B cell (primary cell): ENCODE measurements around the gene KRTAP5-1. TPM values are rescaled to one million over a fixed set of nuclear protein-coding genes. Genes with fewer than 3 reads are reported as not detected.

Experiments used
- ATAC-seq: fragments of 200-7000 bp; cut with Tn5 transposase; one replicate; pipeline ENCODE4 v1.10.0; 2021; ENCODE audit warnings: low read depth, mild to moderate bottlenecking, moderate number of reproducible peaks, moderate library complexity
- CTCF ChIA-PET: fragments of 350-600 bp; sonication (Branson Sonifier 250); formaldehyde crosslinking; loops from one replicate; lab custom pipeline; 2021; ENCODE audit warnings: antibody characterized with exemption, inconsistent platforms; lab: Charles Lee
- POLR2A ChIA-PET: fragments of 350-600 bp; sonication (Branson Sonifier 250); formaldehyde crosslinking; loops from one replicate; lab custom pipeline; 2021; ENCODE audit warnings: antibody characterized with exemption; lab: Charles Lee
- DNase-seq: peaks from one replicate; pipeline ENCODE4 v3.0.0; 2013
- H2AFZ ChIP-seq: 2 replicates; pipeline ENCODE4 v1.6.1; 2012; ENCODE audit warnings: mild to moderate bottlenecking, low read depth, low read length; ENCODE audit not compliant: insufficient read depth, poor library complexity, severe bottlenecking
- H3K27ac ChIP-seq, 2 donors: 1 replicate in 1 of 2; 2 replicates in 1 of 2; pipeline ENCODE4 v1.5.1; 2012 to 2013; ENCODE audit warnings: low read length in 2 of 2, mild to moderate bottlenecking in 2 of 2, moderate library complexity in 1 of 2
- H3K27me3 ChIP-seq, 4 experiments: fragments of 200-600 bp in 1 of 4; sonication (generic) in 1 of 4; replicated peaks in 1 of 4; 1 replicate in 2 of 4; 2 replicates in 2 of 4; pipeline versions ENCODE4 v1.6.1 to v1.7.0; 2013 to 2016; ENCODE audit warnings: low read length in 3 of 4, mild to moderate bottlenecking in 2 of 4, mixed read lengths in 1 of 4, moderate library complexity in 1 of 4; ENCODE audit not compliant: insufficient read depth in 4 of 4, control insufficient read depth in 3 of 4; ENCODE audit errors: control extremely low read depth in 1 of 4
- H3K36me3 ChIP-seq, 2 experiments: replicated peaks in 1 of 2; 1 replicate in 1 of 2; 2 replicates in 1 of 2; pipeline versions ENCODE4 v1.6.1 to v1.7.1; 2013; ENCODE audit warnings: low read length in 1 of 2; ENCODE audit not compliant: insufficient read depth in 2 of 2, control insufficient read depth in 1 of 2; ENCODE audit errors: control extremely low read depth in 1 of 2, extremely low read depth in 1 of 2
- H3K4me1 ChIP-seq, 2 donors: fragments of 200-600 bp in 1 of 2; sonication (generic) in 1 of 2; 1 replicate in 1 of 2; 2 replicates in 1 of 2; pipeline versions ENCODE4 v1.5.1 to v1.6.1; 2013 to 2017; ENCODE audit warnings: low read length in 2 of 2; ENCODE audit not compliant: control insufficient read depth in 2 of 2, insufficient read depth in 2 of 2
- H3K4me2 ChIP-seq: replicated peaks from 2 replicates; pipeline ENCODE3; 2012; ENCODE audit warnings: mild to moderate bottlenecking, low read depth, low read length; ENCODE audit not compliant: poor library complexity, severe bottlenecking
- H3K4me3 ChIP-seq, 5 experiments: fragments of 200-600 bp in 1 of 5; sonication (generic) in 1 of 5; 1 replicate in 3 of 5; 2 replicates in 2 of 5; pipeline versions ENCODE4 v1.5.1 to v1.7.0; 2011 to 2016; ENCODE audit warnings: low read length in 4 of 5, mild to moderate bottlenecking in 4 of 5, low read depth in 2 of 5, control low read depth in 1 of 5, moderate library complexity in 1 of 5; ENCODE audit not compliant: insufficient read depth in 1 of 5; ENCODE audit errors: control extremely low read depth in 1 of 5, extremely low read depth in 1 of 5
- H3K79me2 ChIP-seq: fragments of 200-600 bp; sonication (generic); one replicate; pipeline ENCODE4 v1.6.0; 2016; ENCODE audit warnings: low read length; ENCODE audit not compliant: control insufficient read depth, insufficient read depth
- H3K9ac ChIP-seq: fragments of 200-600 bp; sonication (generic); 2 replicates; pipeline ENCODE4 v1.6.1; 2017; ENCODE audit warnings: mild to moderate bottlenecking, low read length, moderate library complexity
- H3K9me3 ChIP-seq, 3 donors: one replicate each; pipeline versions ENCODE4 v1.6.1 to v1.7.1; 2013; ENCODE audit warnings: low read length in 2 of 3; ENCODE audit not compliant: control insufficient read depth in 2 of 3, insufficient read depth in 1 of 3; ENCODE audit errors: control extremely low read depth in 1 of 3
- H4K20me1 ChIP-seq: 2 replicates; pipeline ENCODE4 v1.6.0; 2012; ENCODE audit warnings: mild to moderate bottlenecking, low read length; ENCODE audit not compliant: insufficient read depth, control insufficient read depth, poor library complexity, severe bottlenecking
- H3K27ac Mint-ChIP-seq: one replicate; pipeline ENCODE4 v1.8.0; 2021; ENCODE audit warnings: mixed read lengths
- H3K27me3 Mint-ChIP-seq: one replicate; pipeline ENCODE4 v1.8.0; 2021; ENCODE audit warnings: mixed read lengths
- H3K4me1 Mint-ChIP-seq: one replicate; pipeline ENCODE4 v1.8.0; 2021; ENCODE audit warnings: mixed read lengths
- H3K4me3 Mint-ChIP-seq: one replicate; pipeline ENCODE4 v1.8.0; 2021; ENCODE audit warnings: mixed read lengths
- H3K9me3 Mint-ChIP-seq: one replicate; pipeline ENCODE4 v1.8.0; 2022; ENCODE audit warnings: mixed read lengths; ENCODE audit not compliant: insufficient read depth
- CTCF ChIP-seq: fragments of 200-600 bp; IDR thresholded peaks from one replicate; pipeline ENCODE4 v1.8.0; 2022; ENCODE audit warnings: antibody characterized with exemption, mild to moderate bottlenecking
- EZH2 ChIP-seq: IDR thresholded peaks from 2 replicates; pipeline ENCODE4 v1.6.1; 2012; ENCODE audit warnings: borderline replicate concordance, low read depth, mild to moderate bottlenecking, moderate library complexity, low read length; ENCODE audit not compliant: insufficient read depth, poor library complexity, severe bottlenecking
- WGBS: methylation state at CpG from one replicate; pipeline ENCODE4 v1.1.5; 2013; ENCODE audit warnings: missing lambda C conversion rate; ENCODE audit not compliant: insufficient coverage; 5-methylcytosine and 5-hydroxymethylcytosine counted together
- intact Hi-C: fragments of 100-400 bp; cut with micrococcal nuclease; formaldehyde crosslinking; loops from one replicate; pipeline ENCODE4 v1.10.0; 2022
- polyA plus RNA-seq: library from polyadenylated mRNA; depleted of rRNA; stranded (reverse); fragments of >200 nt; gene quantifications from 2 replicates; pipeline ENCODE4 v1.2.3, GENCODE V29; 2012
- total RNA-seq, 2 donors: library from RNA; stranded (reverse); fragments of 120-200 nt in 1 of 2; gene quantifications; 1 replicate in 1 of 2; 2 replicates in 1 of 2; pipeline versions ENCODE4 v1.2.3 to v1.2.4, GENCODE V29; 2013 to 2022

The KRTAP5-1 gene
- total and polyA plus RNA-seq, 2 donors (not counting 1 experiment from before 2014, with no cell fraction given) = not detected

- no peaks in the 10 kb centered on the region for H3K79me2 ChIP-seq
- H4K20me1 ChIP-seq = no peaks in the 10 kb centered on the region
- DNase-seq (peak; percentile 38), ATAC-seq (no peak)
- H3K4me1 ChIP-seq = peaks cover 0 to 10% of the 10 kb centered on the region in 2 donors
- 74% methylated on average over 74 of the region's 74 CpGs for WGBS
- CTCF ChIA-PET = interaction anchor here (0.8 to 1.5 kb wide), 2 partner anchors 11 to 37 kb away, joined by 3 to 4 read pairs; no protein-coding TSS in a partner anchor
- no peaks in the 10 kb centered on the region for H3K9me3 Mint-ChIP-seq
- H3K9ac ChIP-seq = no peak overlapping the region
- no peak overlapping the region for H3K27ac Mint-ChIP-seq
- peaks cover 30% of the 10 kb centered on the region for H3K27me3 Mint-ChIP-seq
- no peak overlapping the region for H3K4me3 Mint-ChIP-seq
- TF ChIP-seq CTCF (no peak), EZH2 (no peak)
- peaks cover 0 to 3% (median 0%) of the 10 kb centered on the region in 3 donors for H3K9me3 ChIP-seq
- no peak overlapping the region for H3K4me2 ChIP-seq
- H2AFZ ChIP-seq = no peak overlapping the region
- H3K4me1 Mint-ChIP-seq = peaks cover 7% of the 10 kb centered on the region
- no peak overlapping the region for H3K27ac ChIP-seq
- H3K4me3 ChIP-seq = no peak overlapping the region
- H3K36me3 ChIP-seq = no peaks in the 10 kb centered on the region
- POLR2A ChIA-PET = interaction anchor here (0.5 kb wide), 1 partner anchor 12 kb away, joined by 5 read pairs; no protein-coding TSS in a partner anchor
- H3K27me3 ChIP-seq = peaks cover 0 to 34% (median 7%) of the 10 kb centered on the region in 4 experiments
- intact Hi-C loops = no loop called here
Measured at GRCh38 chr11:1557051-1557884, 27.8 kb downstream of the KRTAP5-1 start.
